Neuronal stem cell (in vitro differentiated cells): ENCODE measurements around the gene AGK.
"Not testable (repeated sequence)": the region's sequence is repeated elsewhere in the genome, so short reads cannot be mapped to it uniquely, and the experiment has no call there.

ENCODE experiments used
- DNase-seq: peaks from one replicate; pipeline ENCODE4 v3.0.0-alpha.2; 2013; ENCODE audit warnings: low spot score
- H2AFZ ChIP-seq: one replicate; pipeline ENCODE4 v1.6.1; 2013; ENCODE audit warnings: mild to moderate bottlenecking, low read length, inconsistent platforms
- H2AK5ac ChIP-seq: 2 replicates; pipeline ENCODE4 v1.6.1; 2013; ENCODE audit warnings: low read depth, mild to moderate bottlenecking, inconsistent platforms, low read length, moderate library complexity, mixed read lengths
- H2BK120ac ChIP-seq: 2 replicates; pipeline ENCODE4 v1.6.1; 2013; ENCODE audit warnings: low read depth, mild to moderate bottlenecking, inconsistent platforms, low read length, moderate library complexity, mixed read lengths
- H2BK12ac ChIP-seq: one replicate; pipeline ENCODE4 v1.6.1; 2013; ENCODE audit warnings: low read length, inconsistent platforms
- H2BK15ac ChIP-seq: 2 replicates; pipeline ENCODE4 v1.6.1; 2013; ENCODE audit warnings: mild to moderate bottlenecking, low read length, inconsistent platforms, mixed read lengths
- H2BK5ac ChIP-seq: one replicate; pipeline ENCODE4 v1.6.1; 2013; ENCODE audit warnings: inconsistent platforms, mild to moderate bottlenecking, low read length, moderate library complexity
- H3K14ac ChIP-seq: one replicate; pipeline ENCODE4 v1.6.1; 2013; ENCODE audit warnings: low read length, inconsistent platforms
- H3K18ac ChIP-seq: 2 replicates; pipeline ENCODE4 v1.6.1; 2013; ENCODE audit warnings: low read length, inconsistent platforms
- H3K23ac ChIP-seq: 2 replicates; pipeline ENCODE4 v1.6.1; 2013; ENCODE audit warnings: low read depth, mild to moderate bottlenecking, mixed read lengths, low read length, inconsistent platforms; ENCODE audit not compliant: poor library complexity
- H3K27ac ChIP-seq: replicated peaks from 3 replicates; pipeline ENCODE4 v1.5.1; 2013; ENCODE audit warnings: low read length, inconsistent platforms
- H3K27me3 ChIP-seq, 3 experiments: 2 replicates each; pipeline ENCODE4 v1.6.1; 2013; ENCODE audit warnings: low read length in 3 of 3, mild to moderate bottlenecking in 2 of 3, inconsistent platforms in 1 of 3, low read depth in 1 of 3, mixed read lengths in 1 of 3, moderate library complexity in 1 of 3; ENCODE audit not compliant: control insufficient read depth in 3 of 3, insufficient read depth in 3 of 3
- H3K36me3 ChIP-seq, 2 donors: replicated peaks in 1 of 2; 2 replicates each; pipeline ENCODE4 v1.6.1; 2013; ENCODE audit warnings: low read length in 2 of 2; ENCODE audit not compliant: control insufficient read depth in 2 of 2, insufficient read depth in 2 of 2
- H3K4ac ChIP-seq: 2 replicates; pipeline ENCODE4 v1.6.1; 2013; ENCODE audit warnings: inconsistent platforms, mild to moderate bottlenecking, low read length, moderate library complexity
- H3K4me1 ChIP-seq, 2 donors: 1 replicate in 1 of 2; 2 replicates in 1 of 2; pipeline ENCODE4 v1.6.1; 2013; ENCODE audit warnings: low read length in 2 of 2, low read depth in 1 of 2; ENCODE audit not compliant: control insufficient read depth in 2 of 2, insufficient read depth in 1 of 2
- H3K4me2 ChIP-seq: one replicate; pipeline ENCODE4 v1.6.1; 2013; ENCODE audit warnings: mild to moderate bottlenecking, low read length, inconsistent platforms; ENCODE audit not compliant: insufficient read depth, poor library complexity, severe bottlenecking
- H3K4me3 ChIP-seq, 2 donors: 2 replicates each; pipeline ENCODE4 v1.5.1; 2013; ENCODE audit warnings: low read length in 2 of 2, mild to moderate bottlenecking in 2 of 2, inconsistent platforms in 1 of 2, moderate library complexity in 1 of 2
- H3K79me1 ChIP-seq: one replicate; pipeline ENCODE4 v1.6.1; 2013; ENCODE audit warnings: low read depth, mild to moderate bottlenecking, inconsistent platforms, low read length, moderate library complexity
- H3K9ac ChIP-seq: one replicate; pipeline ENCODE4 v1.6.1; 2013; ENCODE audit warnings: mild to moderate bottlenecking, low read depth, low read length, inconsistent platforms; ENCODE audit not compliant: poor library complexity
- H3K9me3 ChIP-seq, 2 donors: replicated peaks in 1 of 2; 2 replicates each; pipeline versions ENCODE3 to v1.6.1; 2013; ENCODE audit warnings: low read length in 2 of 2, mild to moderate bottlenecking in 2 of 2, inconsistent platforms in 1 of 2, low read depth in 1 of 2, mixed read lengths in 1 of 2, moderate library complexity in 1 of 2; ENCODE audit not compliant: control insufficient read depth in 2 of 2, insufficient read depth in 1 of 2
- H4K8ac ChIP-seq: one replicate; pipeline ENCODE4 v1.6.1; 2013; ENCODE audit warnings: low read depth, mild to moderate bottlenecking, inconsistent platforms, low read length, moderate library complexity
- H4K91ac ChIP-seq: one replicate; pipeline ENCODE4 v1.6.1; 2013; ENCODE audit warnings: low read length, low read depth, mild to moderate bottlenecking, inconsistent platforms; ENCODE audit not compliant: poor library complexity
- WGBS, 2 donors: extraction: QIAGEN DNeasy Blood & Tissue Kit; methylation state at CpG; one replicate each; pipeline ENCODE4 v1.1.7; 2013; ENCODE audit warnings: missing lambda C conversion rate in 2 of 2, mixed read lengths in 1 of 2; ENCODE audit not compliant: insufficient read length in 2 of 2, insufficient replicate concordance in 1 of 2; ENCODE audit errors: extremely low coverage in 2 of 2; 5-methylcytosine and 5-hydroxymethylcytosine counted together

The AGK gene

GRCh38 chr7:141688043-141688442 is 136.8 kb downstream of the AGK start:
- peaks cover 0 to 3% of the 10 kb centered on the region in 2 donors for H3K9me3 ChIP-seq
- no peak overlapping the region for H3K9ac ChIP-seq
- H2BK15ac ChIP-seq: no peak overlapping the region
- H3K4ac ChIP-seq: no peak overlapping the region
- no CpG with 5 or more reads among the region's 5 CpGs for WGBS, 2 donors
- peaks cover 3 to 31% of the 10 kb centered on the region in 2 donors for H3K36me3 ChIP-seq
- H3K23ac ChIP-seq: no peak overlapping the region
- no peak for DNase-seq
- no peak overlapping the region for H2AFZ ChIP-seq
- H3K4me1 ChIP-seq: peaks cover 0 to 2% of the 10 kb centered on the region in 2 donors
- no peak overlapping the region for H3K14ac ChIP-seq
- H3K79me1 ChIP-seq: peaks cover 1% of the 10 kb centered on the region
- H4K91ac ChIP-seq: no peak overlapping the region
- H3K4me2 ChIP-seq: no peak overlapping the region
- H4K8ac ChIP-seq: no peak overlapping the region
- no peak overlapping the region for H2AK5ac ChIP-seq
- no peak overlapping the region for H2BK5ac ChIP-seq
- no peak overlapping the region for H2BK120ac ChIP-seq
- H3K27ac ChIP-seq: no peak overlapping the region
- H3K4me3 ChIP-seq: no peak overlapping the region
- H3K27me3 ChIP-seq: no peaks in the 10 kb centered on the region
- H2BK12ac ChIP-seq: no peak overlapping the region
- no peak overlapping the region for H3K18ac ChIP-seq

- H3K4me3 ChIP-seq, H4K91ac ChIP-seq, DNase-seq: not testable (repeated sequence)
Measured at GRCh38 chr7:141689072-141689825, 138.0 kb downstream of the AGK start.

DNA sequence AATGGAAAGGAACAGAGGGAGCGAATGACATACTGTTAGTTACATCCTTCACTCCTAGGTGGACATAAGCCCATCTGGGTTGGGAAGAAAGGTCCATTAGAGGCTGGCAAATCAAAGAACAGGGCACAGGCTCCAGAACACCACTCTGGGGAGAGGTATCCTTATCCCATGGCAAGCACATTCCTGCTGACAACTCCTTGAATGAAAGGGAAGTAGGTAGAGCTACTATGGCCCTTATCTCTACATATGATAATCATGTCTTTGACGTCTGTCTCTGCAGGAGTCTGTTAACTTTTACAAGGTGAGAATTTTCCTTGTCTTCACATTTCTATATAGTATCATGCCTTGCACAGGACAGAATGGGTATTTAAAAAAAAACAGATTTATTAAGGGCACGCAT is 140.3 kb downstream of the AGK start:
- no peaks in the 10 kb centered on the region for H3K27me3 ChIP-seq
- H2BK120ac ChIP-seq: no peak overlapping the region
- H3K79me1 ChIP-seq: peaks cover 1% of the 10 kb centered on the region
- no peak overlapping the region for H3K14ac ChIP-seq
- no peak overlapping the region for H2BK5ac ChIP-seq
- H3K23ac ChIP-seq: no peak overlapping the region
- no peak overlapping the region for H3K4me2 ChIP-seq
- no peaks in the 10 kb centered on the region for H3K9me3 ChIP-seq
- WGBS, 2 donors: no CpG with 5 or more reads among the region's 3 CpGs
- no peak overlapping the region for H3K4me3 ChIP-seq
- H2AFZ ChIP-seq: no peak overlapping the region
- H3K27ac ChIP-seq: no peak overlapping the region
- H2AK5ac ChIP-seq: no peak overlapping the region
- no peak overlapping the region for H3K9ac ChIP-seq
- DNase-seq: no peak
- H4K91ac ChIP-seq: no peak overlapping the region
- no peak overlapping the region for H3K18ac ChIP-seq
- peaks cover 0 to 1% of the 10 kb centered on the region in 2 donors for H3K36me3 ChIP-seq
- peaks cover 0 to 2% of the 10 kb centered on the region in 2 donors for H3K4me1 ChIP-seq
- no peak overlapping the region for H2BK15ac ChIP-seq
- no peak overlapping the region for H2BK12ac ChIP-seq
- H4K8ac ChIP-seq: no peak overlapping the region
- no peak overlapping the region for H3K4ac ChIP-seq

More at GRCh38 chr7:141689072-141689825, 138.0 kb downstream of the AGK start:
- not testable (repeated sequence) for H3K4me2 ChIP-seq, H2AFZ ChIP-seq, H2BK12ac ChIP-seq, H3K4me1 ChIP-seq, H2BK120ac ChIP-seq, H3K27me3 ChIP-seq, H3K79me1 ChIP-seq, H2AK5ac ChIP-seq, H3K23ac ChIP-seq, H3K27ac ChIP-seq, H4K8ac ChIP-seq, H2BK5ac ChIP-seq, H3K9ac ChIP-seq, H3K9me3 ChIP-seq, H3K14ac ChIP-seq, H3K18ac ChIP-seq, H3K4ac ChIP-seq, H2BK15ac ChIP-seq
- peaks cover 3 to 23% of the 10 kb centered on the region in 2 donors for H3K36me3 ChIP-seq
- WGBS, 2 donors: no CpG with 5 or more reads among the region's 3 CpGs

GRCh38 chr7:141691961-141692360 is 140.8 kb downstream of the AGK start:
- no peak overlapping the region for H3K4me3 ChIP-seq
- no peak overlapping the region for H2BK120ac ChIP-seq
- H3K9me3 ChIP-seq: no peaks in the 10 kb centered on the region
- peaks cover 0 to 3% of the 10 kb centered on the region in 2 donors for H3K4me1 ChIP-seq
- no peak overlapping the region for H2AK5ac ChIP-seq
- no peak for DNase-seq
- H3K79me1 ChIP-seq: peaks cover 1% of the 10 kb centered on the region
- H3K4me2 ChIP-seq: no peak overlapping the region
- no peak overlapping the region for H2AFZ ChIP-seq
- no peak overlapping the region for H3K14ac ChIP-seq
- H3K23ac ChIP-seq: no peak overlapping the region
- H4K8ac ChIP-seq: no peak overlapping the region
- no peak overlapping the region for H3K18ac ChIP-seq
- no peak overlapping the region for H4K91ac ChIP-seq
- no peaks in the 10 kb centered on the region for H3K36me3 ChIP-seq
- H2BK5ac ChIP-seq: no peak overlapping the region
- WGBS, 2 donors: no CpG with 5 or more reads among the region's 4 CpGs
- H2BK12ac ChIP-seq: no peak overlapping the region
- no peak overlapping the region for H2BK15ac ChIP-seq
- no peaks in the 10 kb centered on the region for H3K27me3 ChIP-seq
- no peak overlapping the region for H3K4ac ChIP-seq
- no peak overlapping the region for H3K27ac ChIP-seq
- H3K9ac ChIP-seq: no peak overlapping the region
